Sigmoid colon (tissue), 4 donors: Measurements from ENCODE around the gene GSG1L.

Source experiments
- POLR2A ChIP-seq, 2 donors: fragments of 450-650 bp; IDR thresholded peaks; one replicate each; pipeline ENCODE4 v1.6.1; 2016; ENCODE audit warnings: antibody characterized with exemption in 2 of 2, mild to moderate bottlenecking in 2 of 2, moderate library complexity in 2 of 2
- POLR2AphosphoS5 ChIP-seq, 4 donors: sonication (generic); formaldehyde crosslinking; IDR thresholded peaks; one replicate each; pipeline ENCODE4 v1.6.1; 2017; ENCODE audit warnings: antibody characterized with exemption in 4 of 4
- TF ChIP-seq, protein P1 (sequence below), 4 experiments: fragments of 450-650 bp in 3 of 4; fragments of 200-600 bp in 1 of 4; IDR thresholded peaks; one replicate each; pipeline ENCODE4 v1.5.1; 2016 to 2019; ENCODE audit warnings: antibody characterized with exemption in 4 of 4, mild to moderate bottlenecking in 3 of 4, moderate library complexity in 2 of 4

DNA sequence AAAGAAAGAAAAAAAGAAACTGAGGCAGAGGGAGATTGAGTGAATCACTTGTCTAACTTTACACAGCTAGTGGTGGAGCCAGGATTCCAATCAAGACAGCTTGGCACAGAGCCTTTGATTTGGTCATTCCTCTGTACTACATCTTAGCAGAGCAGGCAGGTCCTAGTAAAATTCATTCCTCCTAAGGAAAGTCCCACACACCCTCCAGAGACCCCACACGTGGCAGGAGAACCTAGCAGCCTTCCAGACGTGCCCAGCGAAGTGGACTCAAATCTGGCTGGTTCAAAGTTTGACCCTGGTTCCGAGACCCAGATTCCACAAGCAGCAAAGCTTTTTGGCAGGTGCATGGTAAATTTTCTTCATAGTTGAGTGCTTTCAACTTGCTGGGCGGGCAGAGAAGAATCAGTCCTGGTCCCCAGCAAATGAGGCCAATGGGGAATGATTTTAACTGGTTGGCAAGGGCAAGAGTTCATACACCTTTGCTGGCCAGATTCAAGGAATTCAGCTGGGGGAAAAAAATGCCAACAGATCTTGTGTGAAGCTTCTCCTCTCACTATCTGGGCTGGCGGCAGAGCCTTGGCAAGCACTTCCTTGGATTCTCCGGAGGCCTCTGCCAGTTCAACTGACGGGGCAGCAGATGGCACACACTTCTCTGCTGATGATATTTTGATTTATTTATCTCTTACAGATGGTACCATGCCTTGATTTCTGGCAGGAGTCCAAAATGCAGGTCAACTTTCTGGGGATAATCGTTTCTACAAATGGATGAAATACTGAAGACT is 82.4 kb downstream of the GSG1L start:
- TF ChIP-seq, protein P1, sequence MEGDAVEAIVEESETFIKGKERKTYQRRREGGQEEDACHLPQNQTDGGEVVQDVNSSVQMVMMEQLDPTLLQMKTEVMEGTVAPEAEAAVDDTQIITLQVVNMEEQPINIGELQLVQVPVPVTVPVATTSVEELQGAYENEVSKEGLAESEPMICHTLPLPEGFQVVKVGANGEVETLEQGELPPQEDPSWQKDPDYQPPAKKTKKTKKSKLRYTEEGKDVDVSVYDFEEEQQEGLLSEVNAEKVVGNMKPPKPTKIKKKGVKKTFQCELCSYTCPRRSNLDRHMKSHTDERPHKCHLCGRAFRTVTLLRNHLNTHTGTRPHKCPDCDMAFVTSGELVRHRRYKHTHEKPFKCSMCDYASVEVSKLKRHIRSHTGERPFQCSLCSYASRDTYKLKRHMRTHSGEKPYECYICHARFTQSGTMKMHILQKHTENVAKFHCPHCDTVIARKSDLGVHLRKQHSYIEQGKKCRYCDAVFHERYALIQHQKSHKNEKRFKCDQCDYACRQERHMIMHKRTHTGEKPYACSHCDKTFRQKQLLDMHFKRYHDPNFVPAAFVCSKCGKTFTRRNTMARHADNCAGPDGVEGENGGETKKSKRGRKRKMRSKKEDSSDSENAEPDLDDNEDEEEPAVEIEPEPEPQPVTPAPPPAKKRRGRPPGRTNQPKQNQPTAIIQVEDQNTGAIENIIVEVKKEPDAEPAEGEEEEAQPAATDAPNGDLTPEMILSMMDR (IDR thresholded peaks at IDR 0.05) = no peak
- TF ChIP-seq POLR2A (IDR thresholded peaks at IDR 0.05) (no peak), POLR2AphosphoS5 (IDR thresholded peaks at IDR 0.05) (no peak)
